HepG2 (cell line): ENCODE measurements around the gene PDIA6. TPM values are rescaled to one million over a fixed set of nuclear protein-coding genes. Genes with fewer than 3 reads are reported as not detected.

ENCODE experiments used
- KAT8 ChIP-seq: IDR thresholded peaks from 2 replicates; pipeline ENCODE4 v1.6.1; 2016; ENCODE audit warnings: missing genetic modification reagents, missing compliant biosample characterization
- RXRB ChIP-seq: IDR thresholded peaks from 2 replicates; pipeline ENCODE4 v1.6.1; 2016; ENCODE audit warnings: borderline replicate concordance, missing genetic modification reagents, missing compliant biosample characterization
- SCMH1 ChIP-seq: sonication (generic); formaldehyde crosslinking; IDR thresholded peaks from 2 replicates; pipeline ENCODE4 v1.9.0; 2021; ENCODE audit warnings: missing genetic modification reagents, mild to moderate bottlenecking, borderline replicate concordance
- TFE3 ChIP-seq: IDR thresholded peaks from 2 replicates; pipeline ENCODE4 v1.6.1; 2016
- ZBED4 ChIP-seq: sonication (generic); formaldehyde crosslinking; IDR thresholded peaks from 2 replicates; pipeline ENCODE4 v1.4.0; 2020; ENCODE audit warnings: missing genetic modification reagents, borderline replicate concordance
- ZNF614 ChIP-seq: IDR thresholded peaks from 2 replicates; pipeline ENCODE4 v1.6.1; 2018; ENCODE audit warnings: missing biosample characterization, missing genetic modification reagents, inconsistent platforms, borderline replicate concordance
- ZSCAN9 ChIP-seq: IDR thresholded peaks from 2 replicates; pipeline ENCODE4 v1.6.1; 2016; ENCODE audit warnings: borderline replicate concordance
- polyA plus RNA-seq, 8 experiments: library from polyadenylated mRNA; depleted of rRNA in 3 of 8; stranded (reverse) in 7 of 8; unstranded in 1 of 8; fragments of >200 nt; fragmentation: Illumina TruSeq in 4 of 8; extraction: Trizol in 4 of 8; gene quantifications; 2 replicates each; pipeline versions ENCODE4 v1.2.1 to v1.2.3, GENCODE V29; 2011 to 2016; ENCODE audit warnings: low read depth in 4 of 8, missing spikeins in 1 of 8, mixed read lengths in 1 of 8; ENCODE audit not compliant: insufficient read depth in 1 of 8
- total RNA-seq, 5 experiments: library from RNA; depleted of rRNA; stranded (reverse); fragments of >200 nt; fragmentation: Illumina TruSeq; extraction: Trizol; gene quantifications; 2 replicates each; pipeline ENCODE4 v1.2.3, GENCODE V29; 2016; ENCODE audit warnings: low read depth in 1 of 5
- TF ChIP-seq, protein P1 (sequence below): sonication (generic); formaldehyde crosslinking; IDR thresholded peaks from 2 replicates; pipeline ENCODE4 v1.8.0; 2022; ENCODE audit warnings: low read depth, missing genetic modification reagents
- TF ChIP-seq, protein P2 (sequence below): sonication (generic); formaldehyde crosslinking; IDR thresholded peaks from 2 replicates; pipeline ENCODE4 v1.4.0; 2020; ENCODE audit warnings: missing genetic modification reagents
- TF ChIP-seq, protein P3 (sequence below): sonication (generic); formaldehyde crosslinking; IDR thresholded peaks from 2 replicates; pipeline ENCODE4; 2020; ENCODE audit warnings: missing genetic modification reagents, mild to moderate bottlenecking, borderline replicate concordance
- TF ChIP-seq, protein P4 (sequence below): sonication (generic); formaldehyde crosslinking; IDR thresholded peaks from 2 replicates; pipeline ENCODE4 v1.5.0; 2020; ENCODE audit warnings: mild to moderate bottlenecking, missing genetic modification reagents, borderline replicate concordance

PDIA6 gene
- total and polyA plus RNA-seq, 2 of the 13 experiments (the other 11 are each of a cell fraction or from before 2014, with no cell fraction given): 586 to 642 TPM

- TF ChIP-seq TFE3 (CRISPR knock-in tag): peak; percentile 28; the same call in 1 of the 2 replicates
- peak; percentile 41; the same call in 1 of the 2 replicates for TF ChIP-seq RXRB (CRISPR knock-in tag)
- 0 out of 2 replicates have a peak, but pooled peaks have one; percentile 35 for TF ChIP-seq ZSCAN9 (CRISPR knock-in tag)
- TF ChIP-seq, protein P1, sequence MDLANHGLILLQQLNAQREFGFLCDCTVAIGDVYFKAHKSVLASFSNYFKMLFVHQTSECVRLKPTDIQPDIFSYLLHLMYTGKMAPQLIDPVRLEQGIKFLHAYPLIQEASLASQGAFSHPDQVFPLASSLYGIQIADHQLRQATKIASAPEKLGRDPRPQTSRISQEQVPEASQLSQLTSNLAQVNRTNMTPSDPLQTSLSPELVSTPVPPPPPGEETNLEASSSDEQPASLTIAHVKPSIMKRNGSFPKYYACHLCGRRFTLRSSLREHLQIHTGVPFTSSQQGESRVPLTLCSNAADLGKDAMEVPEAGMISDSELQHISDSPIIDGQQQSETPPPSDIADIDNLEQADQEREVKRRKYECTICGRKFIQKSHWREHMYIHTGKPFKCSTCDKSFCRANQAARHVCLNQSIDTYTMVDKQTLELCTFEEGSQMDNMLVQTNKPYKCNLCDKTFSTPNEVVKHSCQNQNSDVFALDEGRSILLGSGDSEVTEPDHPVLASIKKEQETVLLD: 0 out of 2 replicates have a peak, but pooled peaks have one; percentile 44
- TF ChIP-seq KAT8 (CRISPR knock-in tag): no peak
- TF ChIP-seq SCMH1 (CRISPR knock-in tag): no peak
- TF ChIP-seq, protein P2, sequence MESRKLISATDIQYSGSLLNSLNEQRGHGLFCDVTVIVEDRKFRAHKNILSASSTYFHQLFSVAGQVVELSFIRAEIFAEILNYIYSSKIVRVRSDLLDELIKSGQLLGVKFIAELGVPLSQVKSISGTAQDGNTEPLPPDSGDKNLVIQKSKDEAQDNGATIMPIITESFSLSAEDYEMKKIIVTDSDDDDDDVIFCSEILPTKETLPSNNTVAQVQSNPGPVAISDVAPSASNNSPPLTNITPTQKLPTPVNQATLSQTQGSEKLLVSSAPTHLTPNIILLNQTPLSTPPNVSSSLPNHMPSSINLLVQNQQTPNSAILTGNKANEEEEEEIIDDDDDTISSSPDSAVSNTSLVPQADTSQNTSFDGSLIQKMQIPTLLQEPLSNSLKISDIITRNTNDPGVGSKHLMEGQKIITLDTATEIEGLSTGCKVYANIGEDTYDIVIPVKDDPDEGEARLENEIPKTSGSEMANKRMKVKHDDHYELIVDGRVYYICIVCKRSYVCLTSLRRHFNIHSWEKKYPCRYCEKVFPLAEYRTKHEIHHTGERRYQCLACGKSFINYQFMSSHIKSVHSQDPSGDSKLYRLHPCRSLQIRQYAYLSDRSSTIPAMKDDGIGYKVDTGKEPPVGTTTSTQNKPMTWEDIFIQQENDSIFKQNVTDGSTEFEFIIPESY: 0 out of 2 replicates have a peak, but pooled peaks have one; percentile 38
- TF ChIP-seq, protein P3, sequence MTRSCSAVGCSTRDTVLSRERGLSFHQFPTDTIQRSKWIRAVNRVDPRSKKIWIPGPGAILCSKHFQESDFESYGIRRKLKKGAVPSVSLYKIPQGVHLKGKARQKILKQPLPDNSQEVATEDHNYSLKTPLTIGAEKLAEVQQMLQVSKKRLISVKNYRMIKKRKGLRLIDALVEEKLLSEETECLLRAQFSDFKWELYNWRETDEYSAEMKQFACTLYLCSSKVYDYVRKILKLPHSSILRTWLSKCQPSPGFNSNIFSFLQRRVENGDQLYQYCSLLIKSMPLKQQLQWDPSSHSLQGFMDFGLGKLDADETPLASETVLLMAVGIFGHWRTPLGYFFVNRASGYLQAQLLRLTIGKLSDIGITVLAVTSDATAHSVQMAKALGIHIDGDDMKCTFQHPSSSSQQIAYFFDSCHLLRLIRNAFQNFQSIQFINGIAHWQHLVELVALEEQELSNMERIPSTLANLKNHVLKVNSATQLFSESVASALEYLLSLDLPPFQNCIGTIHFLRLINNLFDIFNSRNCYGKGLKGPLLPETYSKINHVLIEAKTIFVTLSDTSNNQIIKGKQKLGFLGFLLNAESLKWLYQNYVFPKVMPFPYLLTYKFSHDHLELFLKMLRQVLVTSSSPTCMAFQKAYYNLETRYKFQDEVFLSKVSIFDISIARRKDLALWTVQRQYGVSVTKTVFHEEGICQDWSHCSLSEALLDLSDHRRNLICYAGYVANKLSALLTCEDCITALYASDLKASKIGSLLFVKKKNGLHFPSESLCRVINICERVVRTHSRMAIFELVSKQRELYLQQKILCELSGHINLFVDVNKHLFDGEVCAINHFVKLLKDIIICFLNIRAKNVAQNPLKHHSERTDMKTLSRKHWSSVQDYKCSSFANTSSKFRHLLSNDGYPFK (CRISPR knock-in tag): no peak
- no peak for TF ChIP-seq ZBED4
- TF ChIP-seq, protein P4, sequence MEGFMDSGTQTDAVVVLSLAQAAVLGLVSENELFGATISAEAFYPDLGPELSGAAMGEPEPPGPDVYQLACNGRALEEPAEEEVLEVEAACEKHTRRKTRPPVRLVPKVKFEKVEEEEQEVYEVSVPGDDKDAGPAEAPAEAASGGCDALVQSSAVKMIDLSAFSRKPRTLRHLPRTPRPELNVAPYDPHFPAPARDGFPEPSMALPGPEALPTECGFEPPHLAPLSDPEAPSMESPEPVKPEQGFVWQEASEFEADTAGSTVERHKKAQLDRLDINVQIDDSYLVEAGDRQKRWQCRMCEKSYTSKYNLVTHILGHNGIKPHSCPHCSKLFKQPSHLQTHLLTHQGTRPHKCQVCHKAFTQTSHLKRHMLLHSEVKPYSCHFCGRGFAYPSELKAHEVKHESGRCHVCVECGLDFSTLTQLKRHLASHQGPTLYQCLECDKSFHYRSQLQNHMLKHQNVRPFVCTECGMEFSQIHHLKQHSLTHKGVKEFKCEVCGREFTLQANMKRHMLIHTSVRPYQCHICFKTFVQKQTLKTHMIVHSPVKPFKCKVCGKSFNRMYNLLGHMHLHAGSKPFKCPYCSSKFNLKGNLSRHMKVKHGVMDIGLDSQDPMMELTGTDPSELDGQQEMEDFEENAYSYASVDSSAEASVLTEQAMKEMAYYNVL (CRISPR knock-in tag): no peak
- TF ChIP-seq ZNF614 (CRISPR knock-in tag): no peak
Observed at GRCh38 chr2:10839813-10840212, 27.2 kb upstream of the PDIA6 start (continued).
